ENCODE data around the gene GABRR3.

- TF ChIP-seq CTCF (IDR thresholded peaks at IDR 0.05; ENCODE audit: low read depth, low read length, poor library complexity, severe bottlenecking) = no peak
- TF ChIP-seq EZH2phosphoT487 (IDR thresholded peaks at IDR 0.05; ENCODE audit: borderline replicate concordance, low read length) = no peak
Observed at GRCh38 chr3:97959872-97960271, 75.2 kb downstream of the GABRR3 start.
